SKM-1 treated with dmso at 0.1 percent for 144 hours (cell line): ENCODE results near the gene SMG6.

Experiments
- DNase-seq: peaks from one replicate; lab custom pipeline; 2025; ENCODE audit not compliant: unreplicated experiment; lab: John Stamatoyannopoulos, UW

Gene SMG6

GRCh38 chr17:2084036-2084765, 219.4 kb downstream of the SMG6 start:
- no peak for DNase-seq

DNA sequence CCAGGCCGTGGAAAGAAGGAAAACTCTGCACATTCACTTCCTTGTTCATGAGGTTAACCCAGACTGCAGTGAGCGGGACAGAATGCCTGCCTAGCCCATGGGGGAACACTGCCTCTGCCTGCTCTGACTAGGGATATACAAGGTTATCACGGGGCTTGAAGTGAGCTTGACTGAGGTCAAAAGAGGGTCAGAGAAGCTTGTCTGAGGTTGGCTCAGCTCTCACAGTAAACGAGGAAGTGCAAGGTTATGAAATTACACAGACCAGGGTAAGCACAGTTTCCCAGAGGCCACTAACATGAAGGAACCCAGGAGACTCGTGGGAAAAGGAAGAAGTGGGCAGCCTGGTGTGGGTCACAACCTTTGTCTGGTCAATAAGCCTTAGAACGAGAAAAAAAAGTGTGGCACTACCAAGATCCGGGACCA, 220.0 kb downstream of the SMG6 start:
- DNase-seq: peak; percentile 90

DNA sequence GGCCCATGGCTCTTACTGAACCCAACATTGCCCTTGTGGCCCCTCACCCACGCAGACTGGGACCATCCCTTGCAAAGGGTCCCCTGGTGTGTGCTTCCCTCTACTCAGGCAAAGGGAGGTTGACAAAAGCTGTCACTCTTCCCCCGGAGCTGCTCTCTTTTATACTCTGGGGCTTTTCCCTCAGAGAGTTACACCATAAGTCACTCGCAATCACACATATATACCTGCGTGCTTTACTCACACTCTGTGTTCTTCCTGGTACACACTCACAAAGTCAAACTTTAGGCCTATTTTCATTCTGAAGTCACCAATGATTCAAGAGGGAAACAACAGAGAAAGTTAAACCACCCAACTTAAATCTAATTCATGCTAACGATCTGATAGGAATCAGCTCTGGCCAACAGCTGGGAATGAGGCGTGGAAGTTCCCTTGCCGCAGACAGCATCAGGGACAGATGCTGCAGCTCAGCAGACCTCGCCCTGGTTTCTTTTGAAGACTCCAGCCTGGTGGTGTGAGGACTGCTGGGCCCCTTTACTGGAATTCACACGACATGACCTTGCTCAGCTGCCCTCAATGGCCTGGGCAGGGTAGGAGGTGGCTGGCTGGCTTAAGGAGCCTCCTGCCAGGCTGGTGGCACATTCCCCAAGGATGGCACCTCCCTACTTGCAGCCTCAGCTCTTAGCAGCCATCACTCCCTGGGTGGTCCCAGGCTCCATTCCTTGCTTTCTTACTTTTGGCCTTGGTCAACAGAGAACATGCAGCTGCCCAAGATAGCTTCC, 221.4 kb downstream of the SMG6 start:
- DNase-seq: no peak

DNA sequence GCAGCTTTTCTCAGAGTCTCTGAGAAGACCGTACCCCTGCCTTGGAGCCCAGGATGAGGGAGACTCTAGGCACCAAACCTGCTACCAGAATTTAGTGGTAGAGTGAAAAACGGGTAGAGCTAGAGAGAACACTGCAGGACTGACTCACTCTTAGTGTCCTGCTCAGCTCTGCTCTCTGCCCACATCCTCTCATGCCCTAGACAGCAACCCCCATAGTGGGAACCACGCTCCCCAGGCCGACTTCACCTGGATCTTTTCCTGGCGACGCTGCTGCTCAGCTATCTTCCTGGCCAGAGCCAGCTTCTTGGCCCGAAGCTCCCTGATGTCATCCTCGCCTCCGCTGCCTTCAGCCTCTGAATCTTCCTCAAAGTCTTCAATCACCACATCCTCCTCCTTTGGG, 222.0 kb downstream of the SMG6 start:
- no peak for DNase-seq

DNA sequence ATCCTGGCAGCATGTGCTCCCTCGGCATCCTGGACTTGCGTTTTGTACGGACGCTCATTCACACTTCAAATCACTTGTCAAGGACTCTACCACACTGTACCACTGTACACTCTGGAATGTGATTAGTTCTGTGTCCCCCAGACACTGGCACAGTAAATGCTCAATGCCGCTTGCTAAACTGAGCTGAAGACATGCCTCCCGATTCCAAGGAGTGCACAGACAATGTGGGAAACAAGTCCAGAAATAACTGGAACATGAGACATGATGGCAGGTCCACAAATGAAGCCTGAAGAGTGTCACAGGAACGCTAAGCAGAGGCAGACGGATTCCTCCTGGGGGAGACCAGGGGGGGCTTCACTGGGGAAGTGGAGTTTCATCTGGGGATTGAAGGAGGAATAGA, 226.5 kb downstream of the SMG6 start:
- DNase-seq: no peak

GRCh38 chr17:2076087-2076984, 227.2 kb downstream of the SMG6 start:
- no peak for DNase-seq

DNA sequence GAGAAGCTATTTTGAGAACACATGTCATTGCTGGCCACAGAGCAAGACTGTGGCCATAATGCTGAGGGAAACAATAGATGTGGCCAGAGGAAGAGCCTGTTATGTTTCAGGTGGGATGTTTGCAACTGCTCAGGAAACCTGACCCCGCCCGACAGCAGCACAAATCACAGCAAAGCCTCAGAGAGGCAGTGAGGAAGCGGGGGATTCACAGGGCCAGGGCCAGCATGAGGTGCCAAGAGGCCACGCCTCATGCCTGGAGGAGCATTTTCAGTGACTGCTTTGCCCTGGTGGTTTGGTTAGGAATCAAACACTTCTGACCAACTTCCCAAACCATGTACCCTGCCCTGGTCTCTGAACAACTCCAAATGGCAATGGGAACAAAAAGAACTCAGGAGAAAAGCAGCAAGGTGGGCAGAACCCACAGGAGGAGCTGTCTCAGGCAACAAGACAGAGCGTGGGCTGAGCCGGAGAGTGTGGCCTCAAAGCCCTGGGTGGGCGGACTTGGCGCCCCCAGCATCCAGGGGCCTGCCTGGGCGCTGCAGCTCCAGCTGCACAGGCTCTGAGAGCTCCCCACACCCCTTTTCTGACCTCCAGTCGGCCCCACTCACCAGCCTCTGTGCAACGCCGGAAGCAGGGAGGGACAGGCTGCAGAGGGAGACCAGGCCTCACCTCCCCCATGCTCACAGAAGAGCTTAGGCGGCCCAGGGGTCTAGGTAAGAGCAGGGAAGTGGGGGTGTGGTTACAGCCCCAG, 228.1 kb downstream of the SMG6 start:
- no peak for DNase-seq

DNA sequence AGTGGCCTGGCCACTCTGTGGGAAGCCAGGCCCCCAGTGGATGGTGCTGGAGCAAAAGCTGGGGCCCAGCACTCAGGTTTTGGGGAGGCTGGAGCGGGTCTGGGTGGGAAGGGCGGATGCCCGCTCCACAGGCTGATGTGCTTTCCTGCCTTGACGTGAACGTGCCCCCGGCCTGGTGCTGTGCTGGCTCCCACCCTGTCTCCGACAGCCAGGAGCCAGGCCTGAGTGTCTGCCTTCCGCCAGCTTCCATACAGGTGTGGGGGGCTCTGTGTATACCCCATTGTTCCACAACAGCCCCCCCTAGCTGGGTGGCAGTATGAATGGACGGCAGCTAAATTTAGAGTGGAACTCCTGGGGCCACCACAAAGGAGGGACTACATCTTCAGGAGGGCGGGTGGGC, 228.7 kb downstream of the SMG6 start:
- DNase-seq: no peak

DNA sequence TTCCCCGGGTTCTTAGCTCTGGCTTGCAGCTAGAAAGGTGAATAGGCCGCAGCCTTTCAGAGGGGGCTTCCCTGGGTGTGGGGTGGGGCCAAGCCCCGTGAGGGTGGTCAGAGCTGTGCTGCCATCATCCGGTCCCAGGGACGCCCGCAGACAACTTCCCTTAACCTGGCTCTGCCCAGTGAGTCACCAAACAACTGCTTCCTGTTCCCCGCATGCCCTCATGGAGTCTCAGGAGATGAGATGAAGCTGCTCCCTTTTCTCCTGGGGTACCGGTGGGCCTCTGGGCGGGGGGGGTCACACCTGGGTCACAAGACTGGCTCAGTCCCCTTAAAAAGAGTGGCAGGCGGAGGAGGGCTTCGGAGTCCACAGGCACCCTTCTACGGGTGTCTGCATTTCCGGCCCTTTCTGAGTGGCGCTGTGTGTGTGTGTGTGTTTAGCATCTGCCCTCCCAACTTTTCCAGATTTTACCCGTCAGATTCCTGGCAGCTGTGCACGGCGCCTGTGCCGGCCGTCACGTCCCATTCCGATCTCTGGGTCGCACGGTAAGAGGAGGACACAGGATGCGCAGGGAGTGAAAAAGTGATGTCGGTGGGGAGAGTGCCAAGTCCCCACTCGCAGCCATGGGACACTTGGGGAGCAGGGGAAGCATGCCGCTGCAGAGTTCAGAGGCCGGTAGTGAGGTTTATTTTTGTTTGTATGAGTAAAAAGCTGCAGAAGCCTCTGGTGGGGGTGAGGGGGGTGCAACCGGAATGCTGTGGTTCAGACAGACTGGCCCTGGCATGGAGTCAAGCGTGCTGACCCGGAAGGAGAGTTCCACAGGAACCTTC, 231.9 kb downstream of the SMG6 start:
- DNase-seq: no peak

DNA sequence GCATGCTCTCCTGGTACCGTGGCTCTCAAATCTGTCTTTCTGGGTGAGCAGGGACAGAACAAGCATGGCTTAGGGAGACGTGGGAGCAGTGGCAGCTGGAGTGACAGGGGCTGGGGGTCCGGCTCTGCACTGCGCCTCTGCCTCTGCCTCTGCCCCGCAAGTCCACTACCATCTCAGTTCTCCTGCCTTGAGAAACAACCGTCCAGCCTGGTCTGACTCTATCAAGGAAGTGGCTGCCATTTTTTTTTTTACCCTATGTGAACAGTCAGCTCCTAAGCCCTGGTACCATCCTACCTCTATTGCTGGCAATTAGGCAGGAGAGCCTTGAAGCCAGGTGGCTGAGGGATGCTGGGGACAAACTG, 232.6 kb downstream of the SMG6 start:
- no peak for DNase-seq

DNA sequence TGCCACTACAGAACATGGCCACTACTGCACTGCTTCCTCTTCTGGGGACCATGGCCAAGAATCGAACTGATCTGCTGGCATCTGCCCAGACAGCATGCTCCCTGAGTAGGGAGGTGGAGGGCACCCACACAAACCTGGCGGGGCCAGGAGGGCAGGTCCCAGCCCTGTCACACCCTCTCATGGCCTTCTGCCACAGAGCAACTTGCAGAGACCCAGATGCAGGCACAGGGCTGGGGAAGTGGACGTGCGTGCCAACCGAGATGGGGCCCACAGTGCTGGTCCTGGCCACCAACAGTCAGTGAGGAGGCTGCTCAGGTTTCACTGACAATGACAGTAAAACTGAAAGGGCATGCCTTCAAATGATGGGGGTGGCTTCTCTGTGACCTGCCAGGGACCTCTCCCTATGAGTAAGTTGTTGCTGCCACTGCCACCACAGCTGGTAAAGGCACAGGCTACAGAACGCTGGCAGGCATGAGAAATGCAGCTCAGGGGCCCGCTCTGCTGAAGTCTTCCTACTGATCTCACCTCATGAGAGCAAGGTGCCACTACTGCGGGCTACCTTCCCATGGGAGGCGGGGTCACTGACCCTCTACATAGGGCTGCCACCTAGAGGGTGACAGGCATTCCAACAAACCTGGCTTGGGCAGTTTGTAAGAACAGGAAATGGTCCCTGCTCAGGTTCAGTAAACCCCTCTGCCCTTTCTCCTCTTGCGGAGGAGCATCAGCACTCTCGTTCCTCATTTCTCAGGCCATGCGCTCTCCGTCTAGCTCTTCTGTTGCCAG, 233.2 kb downstream of the SMG6 start:
- DNase-seq: no peak

DNA sequence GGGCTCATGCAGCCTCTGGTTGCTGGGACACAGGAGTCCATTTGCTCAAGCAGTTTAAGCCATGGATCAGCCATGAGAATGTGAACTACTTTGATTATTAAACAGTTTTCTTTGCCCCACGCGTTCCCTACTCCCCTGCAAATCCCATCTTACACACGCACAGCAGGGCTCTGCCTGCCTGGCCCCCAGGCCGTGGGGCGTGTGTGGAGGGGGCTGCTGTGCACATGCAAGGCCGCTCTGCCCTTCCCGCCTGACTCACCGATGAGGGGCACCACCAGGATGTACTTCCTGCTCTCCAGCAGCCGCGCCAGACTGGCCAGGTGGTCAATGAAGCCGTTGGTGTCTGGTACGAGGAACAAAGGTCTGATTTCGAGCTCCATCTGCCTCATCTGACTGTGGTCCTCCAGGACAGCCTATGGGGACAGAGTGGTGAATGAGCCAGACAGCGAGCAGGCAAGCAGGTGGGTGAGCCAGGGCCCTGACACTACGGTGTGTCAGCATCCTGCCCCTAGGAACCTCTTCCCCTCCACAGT, 235.0 kb downstream of the SMG6 start:
- no peak for DNase-seq

DNA sequence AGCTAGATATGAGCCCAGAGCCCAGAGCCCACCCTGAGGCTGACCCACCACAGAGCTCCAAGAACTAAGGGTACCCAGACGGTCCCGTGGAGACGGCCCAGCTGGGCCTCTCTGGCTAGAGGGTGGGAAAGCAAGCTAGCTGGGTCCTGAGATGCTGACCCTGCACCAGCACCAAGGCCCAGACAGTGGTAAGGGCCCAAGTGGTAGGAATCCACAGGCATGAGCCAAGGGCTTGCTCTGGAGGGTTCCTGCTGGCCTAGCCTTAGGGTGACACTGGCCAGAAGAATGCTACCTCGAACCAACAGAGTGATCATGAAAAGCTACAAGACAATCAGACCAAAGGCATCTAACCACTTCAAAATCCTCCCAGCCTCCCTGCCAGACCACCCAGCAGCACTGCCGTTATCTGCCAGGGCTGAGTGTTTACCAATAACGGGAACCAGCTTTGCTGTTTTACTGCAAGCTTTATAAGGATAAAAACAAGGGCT, 235.5 kb downstream of the SMG6 start:
- no peak for DNase-seq

GRCh38 chr17:2067608-2068024, 236.0 kb downstream of the SMG6 start:
- DNase-seq: no peak

GRCh38 chr17:2067048-2067561, 236.5 kb downstream of the SMG6 start:
- DNase-seq: no peak

DNA sequence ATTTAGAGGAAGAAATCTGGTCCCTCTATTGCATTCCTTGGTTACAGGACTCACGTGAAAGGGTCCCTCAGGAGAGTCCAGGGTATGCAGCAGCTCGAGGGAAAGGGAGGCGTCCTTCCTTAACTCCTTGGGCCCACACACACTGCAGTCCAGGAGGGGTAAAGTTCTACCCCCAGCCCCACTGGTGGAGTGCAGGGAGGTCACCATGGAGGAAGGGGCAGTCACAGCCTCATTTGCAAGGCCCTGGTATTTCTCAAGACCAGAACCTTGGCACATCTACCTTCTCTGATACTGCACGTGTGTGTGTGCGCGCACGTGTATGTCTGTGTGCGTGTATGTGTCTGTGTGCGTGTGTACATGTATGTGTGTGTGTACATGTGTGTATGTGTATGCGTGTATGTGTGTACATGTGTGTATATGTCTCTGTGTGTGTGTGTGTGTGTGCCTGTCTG, 237.6 kb downstream of the SMG6 start:
- no peak for DNase-seq

GRCh38 chr17:2064980-2065785, 238.4 kb downstream of the SMG6 start:
- no peak for DNase-seq

- DNase-seq: no peak
These were observed 239.0 kb downstream of the SMG6 start for GRCh38 chr17:2064520-2064971.
